ENCODE data around the gene ALG14. TPM values are rescaled to one million over a fixed set of nuclear protein-coding genes. Genes with fewer than 3 reads are reported as not detected.
A peak's percentile ranks its signal among the peaks of the same experiment; 100 is the strongest.

The ALG14 gene
- polyA plus RNA-seq, 3 donors from 2014 or later: 3.1 to 5.4 (median 3.2) TPM

DNA sequence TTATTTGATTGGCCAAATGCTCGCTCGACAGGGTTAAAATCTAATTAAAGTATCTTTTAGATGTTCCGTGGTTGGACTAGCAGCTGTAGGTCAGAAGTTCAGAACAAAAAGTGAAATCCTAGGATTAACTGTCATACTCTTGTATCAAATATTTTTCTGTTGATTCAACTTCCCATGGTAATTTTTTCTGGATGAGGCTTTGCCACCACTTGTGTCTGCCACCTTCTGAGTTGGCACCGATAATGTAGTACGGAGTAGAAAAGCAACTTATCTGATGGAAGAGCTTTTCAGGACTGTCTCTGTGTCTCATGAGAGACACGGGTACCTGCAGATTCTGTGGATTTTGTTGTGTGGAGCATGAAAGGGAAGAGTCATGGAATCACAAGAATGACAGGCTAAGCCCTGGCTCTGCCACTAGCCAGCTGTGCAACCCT, 101.2 kb downstream of the ALG14 start:
- H3K9me3 Mint-ChIP-seq: no peaks in the 10 kb centered on the region
- DNase-seq: no peak
- no peaks in the 10 kb centered on the region for H3K36me3 Mint-ChIP-seq
- no peak overlapping the region for H3K27ac Mint-ChIP-seq
- H3K27me3 Mint-ChIP-seq (ENCODE audit: low read depth in 3 of 3): peaks cover 2 to 3% (median 2%) of the 10 kb centered on the region in 3 donors
- no peaks in the 10 kb centered on the region for H3K4me1 Mint-ChIP-seq
- no peak overlapping the region for H3K4me3 Mint-ChIP-seq

DNA sequence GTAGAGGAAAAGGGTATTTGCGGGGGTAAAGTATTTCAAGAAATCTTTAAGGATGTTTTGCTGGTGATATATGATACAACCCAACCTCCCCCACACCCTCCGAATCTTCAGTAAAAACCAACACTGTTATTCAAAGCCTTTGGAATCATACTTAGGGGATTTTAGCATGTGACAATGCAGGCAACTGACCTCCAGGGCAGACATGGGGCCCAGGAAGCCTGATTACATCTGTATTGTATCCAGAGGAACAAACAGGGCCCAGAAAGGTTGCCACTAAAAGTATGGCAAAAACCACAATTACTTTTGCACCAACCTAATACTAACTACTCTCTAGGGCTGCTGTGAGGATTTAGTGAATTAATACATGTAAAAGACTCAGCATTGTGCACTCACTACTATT, 102.0 kb downstream of the ALG14 start:
- no peak for DNase-seq
- Mint-ChIP-seq H3K9me3 (no peaks in the 10 kb centered on the region), H3K27ac (no peak overlapping the region), H3K27me3 (ENCODE audit: low read depth in 3 of 3) (peaks cover 2 to 3% (median 2%) of the 10 kb centered on the region in 3 donors), H3K4me3 (no peak overlapping the region), H3K36me3 (no peaks in the 10 kb centered on the region), H3K4me1 (no peaks in the 10 kb centered on the region)

DNA sequence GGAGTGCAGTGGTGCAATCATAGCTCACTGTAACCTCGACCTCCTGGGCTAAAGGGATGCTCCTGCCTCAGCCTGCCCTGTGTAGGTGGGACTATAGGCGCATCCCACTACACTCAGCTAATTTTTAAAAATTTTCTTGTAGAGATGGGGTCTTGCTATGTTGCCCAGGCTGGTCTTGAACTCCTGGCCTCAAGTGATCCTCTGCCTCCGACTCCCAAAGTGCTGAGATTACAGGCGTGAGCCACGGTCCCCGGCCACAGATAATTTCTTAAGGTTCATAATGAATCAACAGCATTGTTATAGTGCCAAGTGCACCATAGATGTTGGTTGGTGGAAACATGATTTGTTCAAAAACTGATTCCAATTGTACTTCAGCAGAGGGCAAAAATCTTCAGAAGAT, 103.6 kb downstream of the ALG14 start:
- H3K9me3 Mint-ChIP-seq: no peaks in the 10 kb centered on the region
- no peak overlapping the region for H3K27ac Mint-ChIP-seq
- no peak for DNase-seq
- peaks cover 2 to 3% (median 3%) of the 10 kb centered on the region in 3 donors for H3K27me3 Mint-ChIP-seq (ENCODE audit: low read depth in 3 of 3)
- H3K4me1 Mint-ChIP-seq: no peaks in the 10 kb centered on the region
- H3K36me3 Mint-ChIP-seq: no peaks in the 10 kb centered on the region
- no peak overlapping the region for H3K4me3 Mint-ChIP-seq

DNA sequence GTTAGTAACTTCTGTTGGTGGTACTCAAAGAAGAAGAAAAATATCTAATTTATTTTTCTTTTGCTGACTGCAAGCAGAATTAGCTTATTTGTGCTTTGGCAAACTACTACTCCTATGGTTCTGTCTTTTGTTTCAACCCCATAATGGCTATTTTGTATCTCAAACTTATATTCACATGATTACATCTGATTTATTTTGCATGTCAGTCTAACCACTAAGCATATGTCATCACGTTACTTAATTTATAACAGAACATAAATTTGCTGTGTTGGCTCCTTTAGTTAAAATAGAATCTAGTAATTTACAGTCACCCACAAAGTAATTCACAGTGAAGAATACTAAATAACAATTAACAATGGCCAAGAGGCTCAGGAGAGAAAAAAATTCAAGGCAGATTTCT, 106.7 kb downstream of the ALG14 start:
- no peak for DNase-seq
- H3K36me3 Mint-ChIP-seq: no peaks in the 10 kb centered on the region
- H3K4me1 Mint-ChIP-seq: peaks cover 12 to 19% of the 10 kb centered on the region in 2 donors
- no peak overlapping the region for H3K27ac Mint-ChIP-seq
- H3K9me3 Mint-ChIP-seq: no peaks in the 10 kb centered on the region
- no peak overlapping the region for H3K4me3 Mint-ChIP-seq
- H3K27me3 Mint-ChIP-seq (ENCODE audit: low read depth in 3 of 3): peaks cover 0 to 2% (median 2%) of the 10 kb centered on the region in 3 donors

DNA sequence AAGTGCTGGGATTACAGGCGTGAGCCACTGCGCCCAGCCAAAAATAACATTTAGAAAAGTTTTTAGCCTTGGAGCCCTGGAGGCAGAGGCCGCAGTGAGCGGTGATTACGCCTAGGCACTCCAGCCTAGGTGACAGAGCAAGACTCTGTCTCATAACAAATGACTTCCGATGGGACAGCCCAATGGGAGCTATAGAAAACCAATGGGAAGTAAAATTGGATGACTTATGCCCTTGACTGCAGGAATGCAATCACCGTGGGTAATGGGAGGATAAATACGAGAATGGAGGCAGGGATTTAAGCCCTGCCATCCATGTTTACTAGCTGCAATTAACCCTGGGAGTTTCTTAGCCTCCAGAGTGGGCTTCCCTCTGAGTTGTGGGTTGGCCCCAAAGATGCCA, 108.9 kb downstream of the ALG14 start:
- H3K27ac Mint-ChIP-seq: peak overlapping the region in 1 of 6 donors; percentile 40
- peaks cover 0 to 4% (median 2%) of the 10 kb centered on the region in 3 donors for H3K27me3 Mint-ChIP-seq (ENCODE audit: low read depth in 3 of 3)
- peaks cover 12 to 19% of the 10 kb centered on the region in 2 donors for H3K4me1 Mint-ChIP-seq
- no peaks in the 10 kb centered on the region for H3K9me3 Mint-ChIP-seq
- H3K36me3 Mint-ChIP-seq: no peaks in the 10 kb centered on the region
- no peak for DNase-seq
- H3K4me3 Mint-ChIP-seq: peak overlapping the region in 2 of 5 donors; percentile 33 to 41

- peaks cover 0 to 4% (median 2%) of the 10 kb centered on the region in 3 donors for H3K27me3 Mint-ChIP-seq (ENCODE audit: low read depth in 3 of 3)
- no peaks in the 10 kb centered on the region for H3K9me3 Mint-ChIP-seq
- DNase-seq: peak; percentile 20 to 42 (median 38)
- no peaks in the 10 kb centered on the region for H3K36me3 Mint-ChIP-seq
- H3K4me3 Mint-ChIP-seq: peak overlapping the region; percentile 90 to 99 (median 96)
- peaks cover 12 to 19% of the 10 kb centered on the region in 2 donors for H3K4me1 Mint-ChIP-seq
- peak overlapping the region; percentile 72 to 99 (median 96) for H3K27ac Mint-ChIP-seq
These were observed 110.1 kb downstream of the ALG14 start for GRCh38 chr1:94962409-94963265.

DNA sequence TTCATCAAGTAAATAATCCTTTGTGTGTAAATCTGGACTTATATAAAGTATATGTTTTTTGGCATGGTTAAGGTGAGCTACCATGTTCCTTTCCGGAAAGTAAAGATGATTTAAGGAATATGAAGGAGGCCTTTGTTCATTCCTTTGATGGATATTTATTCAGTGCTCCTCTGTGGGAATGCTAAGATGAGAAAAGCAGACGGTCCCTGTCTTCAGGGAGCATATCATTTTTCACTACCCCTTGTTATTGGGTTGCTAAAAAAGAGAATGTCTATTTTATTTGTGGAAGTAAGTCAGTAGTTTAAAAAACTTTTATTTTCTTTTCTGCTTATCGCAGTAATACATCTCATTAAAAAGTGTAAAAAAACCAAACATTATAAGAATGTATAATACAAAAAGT, 110.8 kb downstream of the ALG14 start:
- DNase-seq: no peak
- peak overlapping the region; percentile 81 to 99 (median 93) for H3K4me3 Mint-ChIP-seq
- peak overlapping the region; percentile 18 to 99 (median 68) for H3K27ac Mint-ChIP-seq
- H3K4me1 Mint-ChIP-seq: peaks cover 12 to 19% of the 10 kb centered on the region in 2 donors
- no peaks in the 10 kb centered on the region for H3K9me3 Mint-ChIP-seq
- no peaks in the 10 kb centered on the region for H3K36me3 Mint-ChIP-seq
- peaks cover 0 to 2% (median 1%) of the 10 kb centered on the region in 3 donors for H3K27me3 Mint-ChIP-seq (ENCODE audit: low read depth in 3 of 3)

- DNase-seq: no peak
- no peaks in the 10 kb centered on the region for H3K36me3 Mint-ChIP-seq
- no peaks in the 10 kb centered on the region for H3K9me3 Mint-ChIP-seq
- peak overlapping the region in 4 of 6 donors; percentile 30 to 66 (median 48) for H3K27ac Mint-ChIP-seq
- peaks cover 0 to 2% (median 1%) of the 10 kb centered on the region in 3 donors for H3K27me3 Mint-ChIP-seq (ENCODE audit: low read depth in 3 of 3)
- H3K4me1 Mint-ChIP-seq: peaks cover 12 to 19% of the 10 kb centered on the region in 2 donors
- H3K4me3 Mint-ChIP-seq: peak overlapping the region in 4 of 5 donors; percentile 36 to 96 (median 87)
These were observed 111.2 kb downstream of the ALG14 start for GRCh38 chr1:94961582-94961981.

- Mint-ChIP-seq H3K27me3 (ENCODE audit: low read depth in 3 of 3) (peaks cover 0 to 1% (median 0%) of the 10 kb centered on the region in 3 donors), H3K4me3 (no peak overlapping the region), H3K9me3 (no peaks in the 10 kb centered on the region), H3K4me1 (peaks cover 11 to 16% of the 10 kb centered on the region in 2 donors), H3K36me3 (no peaks in the 10 kb centered on the region), H3K27ac (peak overlapping the region in 2 of 6 donors; percentile 7 to 15)
- DNase-seq: no peak
These were observed 114.7 kb downstream of the ALG14 start for GRCh38 chr1:94958081-94958480.

GRCh38 chr1:94955767-94956632, 116.8 kb downstream of the ALG14 start:
- Mint-ChIP-seq H3K4me1 (no peaks in the 10 kb centered on the region), H3K9me3 (no peaks in the 10 kb centered on the region), H3K36me3 (no peaks in the 10 kb centered on the region), H3K4me3 (no peak overlapping the region), H3K27ac (no peak overlapping the region), H3K27me3 (ENCODE audit: low read depth in 3 of 3) (peaks cover 0 to 1% (median 0%) of the 10 kb centered on the region in 3 donors)
- DNase-seq: no peak

- no peaks in the 10 kb centered on the region for H3K4me1 Mint-ChIP-seq
- H3K27ac Mint-ChIP-seq: no peak overlapping the region
- no peaks in the 10 kb centered on the region for H3K9me3 Mint-ChIP-seq
- H3K4me3 Mint-ChIP-seq: no peak overlapping the region
- H3K36me3 Mint-ChIP-seq: no peaks in the 10 kb centered on the region
- DNase-seq: no peak
- H3K27me3 Mint-ChIP-seq (ENCODE audit: low read depth in 3 of 3): peaks cover 0 to 2% (median 0%) of the 10 kb centered on the region in 3 donors
These were observed 118.2 kb downstream of the ALG14 start for GRCh38 chr1:94954263-94955220.

DNA sequence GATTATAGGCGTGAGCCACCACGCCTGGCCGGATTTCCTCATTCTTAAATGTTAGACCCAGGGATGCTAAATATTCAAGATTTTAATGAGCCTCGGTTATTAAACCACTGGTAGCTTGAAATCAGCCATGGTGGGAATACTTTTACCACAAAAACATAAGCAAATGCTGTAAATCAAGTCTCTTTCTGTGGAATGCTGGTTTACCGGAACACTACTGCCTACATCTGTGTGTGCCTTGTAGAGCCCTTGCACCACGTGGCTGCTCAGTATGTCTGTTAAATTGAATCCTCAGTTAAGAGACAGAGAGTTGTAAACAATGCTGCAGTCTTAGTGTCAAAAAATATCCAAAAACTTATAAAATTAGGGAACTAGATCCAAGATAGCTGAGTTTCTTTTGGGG, 119.0 kb downstream of the ALG14 start:
- H3K4me1 Mint-ChIP-seq: no peaks in the 10 kb centered on the region
- DNase-seq: no peak
- H3K27me3 Mint-ChIP-seq (ENCODE audit: low read depth in 3 of 3): peaks cover 0 to 2% (median 0%) of the 10 kb centered on the region in 3 donors
- no peak overlapping the region for H3K27ac Mint-ChIP-seq
- H3K4me3 Mint-ChIP-seq: no peak overlapping the region
- H3K36me3 Mint-ChIP-seq: no peaks in the 10 kb centered on the region
- no peaks in the 10 kb centered on the region for H3K9me3 Mint-ChIP-seq

- Mint-ChIP-seq H3K4me3 (no peak overlapping the region), H3K36me3 (no peaks in the 10 kb centered on the region), H3K27ac (no peak overlapping the region), H3K9me3 (no peaks in the 10 kb centered on the region), H3K27me3 (ENCODE audit: low read depth in 3 of 3) (peaks cover 0 to 2% (median 0%) of the 10 kb centered on the region in 3 donors), H3K4me1 (no peaks in the 10 kb centered on the region)
- DNase-seq: no peak
These were observed 119.6 kb downstream of the ALG14 start for GRCh38 chr1:94953107-94953506.
